Measurements from ENCODE around the gene KCNH6. TPM values are rescaled to one million over a fixed set of nuclear protein-coding genes. Genes with fewer than 3 reads are reported as not detected.
A peak's percentile ranks its signal among the peaks of the same experiment; 100 is the strongest.

Gene KCNH6
- total and polyA plus RNA-seq, 9 of the 15 experiments (the other 6 are each of a cell fraction or from before 2014, with no cell fraction given), result not detected

DNA sequence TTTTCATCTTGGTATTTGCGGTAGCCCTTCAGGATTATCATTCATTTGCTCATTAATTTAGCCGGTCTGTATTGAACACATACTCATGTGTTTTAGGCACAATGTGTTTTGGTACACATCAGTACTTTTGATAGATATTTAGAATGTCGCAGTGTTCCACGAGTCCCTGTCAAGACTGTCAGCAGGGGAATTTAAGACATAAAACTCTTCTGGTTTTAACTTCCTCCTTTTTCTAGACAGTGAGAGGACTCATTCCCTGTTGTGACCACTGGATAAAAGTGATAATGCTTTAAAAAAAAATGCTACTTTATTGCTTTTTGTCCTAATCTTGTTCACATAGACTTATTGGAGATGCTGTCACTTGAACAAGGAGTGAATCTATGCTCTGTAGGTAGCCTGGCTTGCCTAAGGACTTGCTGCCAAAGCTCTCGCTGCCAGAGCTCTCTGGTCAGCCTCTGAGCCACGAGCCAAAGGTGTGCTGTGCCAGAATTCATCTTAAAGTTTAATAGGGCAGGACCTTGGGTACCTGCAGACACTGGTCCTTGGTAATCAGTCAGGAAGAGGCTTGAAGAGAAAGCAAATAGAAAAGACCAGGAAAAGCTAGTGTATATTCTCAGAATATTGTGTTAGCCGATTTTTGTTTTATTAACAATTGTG, 32.5 kb downstream of the KCNH6 start (continued):
- TF ChIP-seq MEIS2 (IDR thresholded peaks at IDR 0.05; ENCODE audit: partially characterized antibody) (peak; percentile 53), TCF7L2 (IDR thresholded peaks at IDR 0.05; ENCODE audit: low read depth, low read length) (no peak), POLR2H (tag; IDR thresholded peaks at IDR 0.05; ENCODE audit: low read depth) (no peak)

DNA sequence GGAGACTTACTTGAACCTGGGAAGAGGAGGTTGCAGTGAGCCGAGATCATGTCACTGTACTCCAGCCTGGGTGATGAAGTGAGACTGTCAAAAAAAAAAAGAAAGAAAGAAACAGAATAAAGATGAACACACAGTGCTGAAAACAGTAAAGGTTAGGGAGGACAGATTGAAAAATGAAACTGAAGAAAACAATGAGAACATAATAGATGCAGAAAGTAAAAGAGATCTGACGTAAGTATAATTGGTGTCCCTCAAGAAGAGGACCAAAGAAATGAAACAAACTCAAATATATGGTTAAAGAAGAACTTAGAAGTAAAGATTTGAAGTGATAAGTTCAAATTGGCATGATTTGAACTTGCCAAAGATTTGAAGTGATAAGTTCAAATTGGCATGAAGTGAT, 34.3 kb downstream of the KCNH6 start:
- in situ Hi-C loops (cut with MboI) (no loop called here), intact Hi-C loops (cut with micrococcal nuclease) (no loop called here)
- CTCF ChIA-PET (ENCODE audit: low intra/inter-chr PET ratio), result no interaction called here
- Histone ChIP-seq H4K20me1 (replicated peaks; ENCODE audit: control insufficient read depth, insufficient read depth, low read length) (peaks cover 26% of the 10 kb centered on the region), H3K4me3 (no peak overlapping the region), H3K27ac (ENCODE audit: extremely low read depth, low read depth, low read length) (no peak overlapping the region), H3K36me3 (ENCODE audit: control insufficient read depth, insufficient read depth, low read length) (peaks cover 41% of the 10 kb centered on the region), H3K9ac (ENCODE audit: insufficient read depth in 1 of 2, low read depth in 2 of 2, low read length in 2 of 2) (no peak overlapping the region), H3K4me1 (replicated peaks in 1 of 2; ENCODE audit: control insufficient read depth in 2 of 2, insufficient read depth in 2 of 2, low read length in 2 of 2) (peaks cover 0 to 23% of the 10 kb centered on the region in 2 experiments; a peak in 4 of 5 replicates), H3K27me3 (ENCODE audit: control insufficient read depth in 2 of 2, insufficient read depth in 2 of 2, low read length in 2 of 2) (no peaks in the 10 kb centered on the region), H3K79me2 (ENCODE audit: control insufficient read depth, insufficient read depth, low read length) (peaks cover 97% of the 10 kb centered on the region), H3K9me1 (ENCODE audit: control insufficient read depth, insufficient read depth, low read length) (no peaks in the 10 kb centered on the region), H3K4me2 (ENCODE audit: insufficient read depth, low read length) (no peak overlapping the region), H3K9me3 (replicated peaks; ENCODE audit: control insufficient read depth, insufficient read depth, low read depth, low read length) (no peaks in the 10 kb centered on the region), H2AFZ (ENCODE audit: low read depth, low read length) (no peak overlapping the region)
- DNase-seq (ENCODE audit: extremely low read depth in 1 of 4, low spot score in 3 of 4), result no peak
- ATAC-seq, result no peak
- POLR2A ChIA-PET, result interaction anchor here (0.7 to 1.8 kb wide), 3 partner anchors 8 to 14 kb away, joined by 4 to 8 read pairs (median 5); partner anchors contain the start of gene DCAF7
- no peak for FAIRE-seq
- 92% methylated on average over 1 of the region's 2 CpGs for whole genome bisulfite sequencing (ENCODE audit: insufficient coverage, low coverage, missing lambda C conversion rate)
- BruUV-seq (replicated peaks), result no TSS peak
- TF ChIP-seq, protein P1, sequence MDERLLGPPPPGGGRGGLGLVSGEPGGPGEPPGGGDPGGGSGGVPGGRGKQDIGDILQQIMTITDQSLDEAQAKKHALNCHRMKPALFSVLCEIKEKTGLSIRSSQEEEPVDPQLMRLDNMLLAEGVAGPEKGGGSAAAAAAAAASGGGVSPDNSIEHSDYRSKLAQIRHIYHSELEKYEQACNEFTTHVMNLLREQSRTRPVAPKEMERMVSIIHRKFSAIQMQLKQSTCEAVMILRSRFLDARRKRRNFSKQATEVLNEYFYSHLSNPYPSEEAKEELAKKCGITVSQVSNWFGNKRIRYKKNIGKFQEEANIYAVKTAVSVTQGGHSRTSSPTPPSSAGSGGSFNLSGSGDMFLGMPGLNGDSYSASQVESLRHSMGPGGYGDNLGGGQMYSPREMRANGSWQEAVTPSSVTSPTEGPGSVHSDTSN (CRISPR knock-in tag; IDR thresholded peaks at IDR 0.05; ENCODE audit: low read depth), result no peak
- TF ChIP-seq, protein P1 (tag; conservative IDR thresholded peaks at IDR 0.05; ENCODE audit: low read depth), result no peak
- TF ChIP-seq, protein P2, sequence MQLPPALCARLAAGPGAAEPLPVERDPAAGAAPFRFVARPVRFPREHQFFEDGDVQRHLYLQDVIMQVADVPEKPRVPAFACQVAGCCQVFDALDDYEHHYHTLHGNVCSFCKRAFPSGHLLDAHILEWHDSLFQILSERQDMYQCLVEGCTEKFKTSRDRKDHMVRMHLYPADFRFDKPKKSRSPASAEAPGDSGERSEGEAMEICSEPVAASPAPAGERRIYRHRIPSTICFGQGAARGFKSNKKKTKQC (CRISPR knock-in tag; IDR thresholded peaks at IDR 0.05), result no peak
- no peak for TF ChIP-seq ZNF699 (CRISPR knock-in tag; IDR thresholded peaks at IDR 0.05; ENCODE audit: insufficient replicate concordance)
- TF ChIP-seq HMG20B (CRISPR knock-in tag; IDR thresholded peaks at IDR 0.05), result no peak
- TF ChIP-seq, protein P3, sequence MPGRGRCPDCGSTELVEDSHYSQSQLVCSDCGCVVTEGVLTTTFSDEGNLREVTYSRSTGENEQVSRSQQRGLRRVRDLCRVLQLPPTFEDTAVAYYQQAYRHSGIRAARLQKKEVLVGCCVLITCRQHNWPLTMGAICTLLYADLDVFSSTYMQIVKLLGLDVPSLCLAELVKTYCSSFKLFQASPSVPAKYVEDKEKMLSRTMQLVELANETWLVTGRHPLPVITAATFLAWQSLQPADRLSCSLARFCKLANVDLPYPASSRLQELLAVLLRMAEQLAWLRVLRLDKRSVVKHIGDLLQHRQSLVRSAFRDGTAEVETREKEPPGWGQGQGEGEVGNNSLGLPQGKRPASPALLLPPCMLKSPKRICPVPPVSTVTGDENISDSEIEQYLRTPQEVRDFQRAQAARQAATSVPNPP (IDR thresholded peaks at IDR 0.05; ENCODE audit: borderline replicate concordance, insufficient read depth, insufficient read length), result no peak
- no peak for TF ChIP-seq TFAM (CRISPR knock-in tag; conservative IDR thresholded peaks at IDR 0.05)
- no peak for TF ChIP-seq FOXJ3 (CRISPR knock-in tag; IDR thresholded peaks at IDR 0.05)
